Measurements from ENCODE around the gene NEURL1. TPM values are rescaled to one million over a fixed set of nuclear protein-coding genes. Genes with fewer than 3 reads are reported as not detected.

NEURL1 gene
- total and polyA plus RNA-seq, 2 donors (not counting 3 experiments of a cell fraction or from before 2014, with no cell fraction given) = 0.06 to 0.22 TPM

GRCh38 chr10:103590060-103590459 lies 96.6 kb downstream of the NEURL1 start:
- Histone ChIP-seq H2AFZ (ENCODE audit: low read depth, low read length) (no peak overlapping the region), H3K9ac (replicated peaks; ENCODE audit: extremely low read depth, insufficient read depth, low read length) (no peak overlapping the region), H3K79me2 (ENCODE audit: control insufficient read depth, insufficient read depth, low read length) (no peaks in the 10 kb centered on the region), H3K4me3 (replicated peaks in 1 of 3; ENCODE audit: insufficient read depth in 1 of 3, low read depth in 1 of 3, low read length in 3 of 3) (no peak overlapping the region), H4K20me1 (replicated peaks; ENCODE audit: control insufficient read depth, extremely low read depth, insufficient read depth, low read length) (no peaks in the 10 kb centered on the region), H3K36me3 (ENCODE audit: control insufficient read depth in 2 of 2, extremely low read depth in 1 of 2, insufficient read depth in 2 of 2, low read length in 2 of 2) (no peaks in the 10 kb centered on the region), H3K9me3 (replicated peaks; ENCODE audit: control insufficient read depth, insufficient read depth, low read length) (no peaks in the 10 kb centered on the region), H3K4me1 (ENCODE audit: control insufficient read depth, extremely low read depth, insufficient read depth, low read length) (no peaks in the 10 kb centered on the region), H3K27ac (ENCODE audit: insufficient read depth, low read depth, low read length) (no peak overlapping the region), H3K9me1 (replicated peaks; ENCODE audit: control insufficient read depth, extremely low read depth, insufficient read depth, low read length) (no peaks in the 10 kb centered on the region), H3K4me2 (ENCODE audit: insufficient read depth, low read length) (no peak overlapping the region), H3K27me3 (ENCODE audit: control insufficient read depth in 2 of 2, insufficient read depth in 2 of 2, low read length in 2 of 2) (peaks cover 2 to 5% of the 10 kb centered on the region in 2 experiments)
- DNase-seq (ENCODE audit: low read depth, low spot score) = no peak
- no TSS peak for BruUV-seq (replicated peaks)
- POLR2A ChIA-PET = no interaction called here
- FAIRE-seq = no peak
- TF ChIP-seq EZH2 (IDR thresholded peaks at IDR 0.05; ENCODE audit: borderline replicate concordance, low read depth, low read length, severe bottlenecking) (no peak), JUN (IDR thresholded peaks at IDR 0.05; ENCODE audit: borderline replicate concordance, insufficient read depth, insufficient read length, low read depth) (no peak), FOS (IDR thresholded peaks at IDR 0.05; ENCODE audit: borderline replicate concordance, insufficient read depth, low read length) (no peak), GATA2 (IDR thresholded peaks at IDR 0.05; ENCODE audit: insufficient read depth, insufficient read length, low read depth, low read length) (no peak), MAX (IDR thresholded peaks at IDR 0.05; ENCODE audit: insufficient read depth, insufficient read length) (no peak), CTCF (IDR thresholded peaks at IDR 0.05; ENCODE audit: extremely low read depth in 1 of 2, insufficient read depth in 1 of 2, low read depth in 1 of 2, low read length in 2 of 2) (no peak), POLR2A (IDR thresholded peaks at IDR 0.05; ENCODE audit: low read depth, low read length) (no peak), MYC (IDR thresholded peaks at IDR 0.05; ENCODE audit: low read depth, low read length) (no peak)
- intact Hi-C loops (cut with micrococcal nuclease) = loop anchor here (5.0 kb wide), 1 partner anchor 108 kb away; no protein-coding TSS in a partner anchor
- CTCF ChIA-PET = interaction anchor here (1.2 to 1.9 kb wide), 5 partner anchors 8 to 122 kb away, joined by 3 to 11 read pairs (median 6); no protein-coding TSS in a partner anchor
- dilution Hi-C loops (cut with MboI; ENCODE audit: extremely low pct_ligation_motif_present, low sequenced_read_pairs) = no loop called here

Measured in endothelial cell of umbilical vein (primary cell).